WTC11 (cell line): ENCODE measurements around the gene CCR8.

Source experiments
- CREB1 ChIP-seq: sonication (generic); formaldehyde crosslinking; IDR thresholded peaks from 2 replicates; pipeline ENCODE4 v1.8.0; 2023; ENCODE audit warnings: mild to moderate bottlenecking, missing genetic modification reagents
- CREM ChIP-seq: sonication (generic); formaldehyde crosslinking; IDR thresholded peaks from 2 replicates; pipeline ENCODE4 v1.8.1; 2022; ENCODE audit warnings: mild to moderate bottlenecking, missing genetic modification reagents, moderate library complexity
- FOXK1 ChIP-seq: sonication (generic); formaldehyde crosslinking; IDR thresholded peaks from 2 replicates; pipeline ENCODE4 v1.8.0; 2022; ENCODE audit warnings: mild to moderate bottlenecking, moderate library complexity, missing genetic modification reagents
- IRF2 ChIP-seq: sonication (generic); formaldehyde crosslinking; IDR thresholded peaks from 2 replicates; pipeline ENCODE4 v1.8.0; 2022; ENCODE audit warnings: low read depth, missing genetic modification reagents, borderline replicate concordance
- JUN ChIP-seq: sonication (generic); formaldehyde crosslinking; IDR thresholded peaks from 2 replicates; pipeline ENCODE4 v1.8.0; 2023; ENCODE audit warnings: mild to moderate bottlenecking, missing genetic modification reagents
- KAT7 ChIP-seq: sonication (generic); formaldehyde crosslinking; IDR thresholded peaks from 2 replicates; pipeline ENCODE4 v1.8.1; 2023; ENCODE audit warnings: missing genetic modification reagents, mild to moderate bottlenecking, borderline replicate concordance
- ZNF121 ChIP-seq: sonication (generic); formaldehyde crosslinking; IDR thresholded peaks from 2 replicates; pipeline ENCODE4 v1.8.0; 2023; ENCODE audit warnings: missing genetic modification reagents
- TF ChIP-seq, protein P1 (sequence below): fragments of 200-600 bp; IDR thresholded peaks from 2 replicates; pipeline ENCODE4 v1.8.0; 2022; ENCODE audit warnings: antibody characterized with exemption
- TF ChIP-seq, protein P2 (sequence below): fragments of 250-450 bp; sonication (Bioruptor Pico); IDR thresholded peaks from 2 replicates; pipeline ENCODE4 v1.9.0; 2021; ENCODE audit warnings: mild to moderate bottlenecking
- TF ChIP-seq, protein P3 (sequence below): sonication (generic); formaldehyde crosslinking; IDR thresholded peaks from 2 replicates; pipeline ENCODE4 v1.8.0; 2022; ENCODE audit warnings: mild to moderate bottlenecking, missing genetic modification reagents
- TF ChIP-seq, protein P4 (sequence below): sonication (generic); formaldehyde crosslinking; IDR thresholded peaks from 2 replicates; pipeline ENCODE4 v1.8.0; 2022; ENCODE audit warnings: mild to moderate bottlenecking, missing genetic modification reagents
- TF ChIP-seq, protein P5 (sequence below): sonication (generic); formaldehyde crosslinking; IDR thresholded peaks from 2 replicates; pipeline ENCODE4 v1.8.1; 2022; ENCODE audit warnings: low read depth, mild to moderate bottlenecking, moderate library complexity, missing genetic modification reagents, borderline replicate concordance

DNA sequence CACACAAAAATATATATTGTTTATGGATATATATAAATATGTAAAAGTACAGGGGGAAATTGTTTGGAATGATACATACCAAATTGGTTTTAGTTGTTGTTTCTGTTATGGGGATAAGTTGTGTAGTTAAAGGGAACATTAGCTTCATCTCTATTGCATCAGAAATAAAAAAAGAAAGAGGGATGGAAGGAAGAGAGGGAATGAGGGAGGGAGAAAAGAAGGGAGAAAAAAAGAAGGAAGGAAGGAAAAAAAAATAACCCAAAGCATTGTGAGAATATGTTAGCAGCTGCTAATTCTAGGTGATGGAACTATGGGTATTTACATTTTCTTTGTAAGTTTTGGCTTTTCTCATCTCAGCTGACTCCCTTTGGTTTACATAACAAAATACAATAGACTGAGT is 1.3 kb downstream of the CCR8 start:
- TF ChIP-seq, protein P1, sequence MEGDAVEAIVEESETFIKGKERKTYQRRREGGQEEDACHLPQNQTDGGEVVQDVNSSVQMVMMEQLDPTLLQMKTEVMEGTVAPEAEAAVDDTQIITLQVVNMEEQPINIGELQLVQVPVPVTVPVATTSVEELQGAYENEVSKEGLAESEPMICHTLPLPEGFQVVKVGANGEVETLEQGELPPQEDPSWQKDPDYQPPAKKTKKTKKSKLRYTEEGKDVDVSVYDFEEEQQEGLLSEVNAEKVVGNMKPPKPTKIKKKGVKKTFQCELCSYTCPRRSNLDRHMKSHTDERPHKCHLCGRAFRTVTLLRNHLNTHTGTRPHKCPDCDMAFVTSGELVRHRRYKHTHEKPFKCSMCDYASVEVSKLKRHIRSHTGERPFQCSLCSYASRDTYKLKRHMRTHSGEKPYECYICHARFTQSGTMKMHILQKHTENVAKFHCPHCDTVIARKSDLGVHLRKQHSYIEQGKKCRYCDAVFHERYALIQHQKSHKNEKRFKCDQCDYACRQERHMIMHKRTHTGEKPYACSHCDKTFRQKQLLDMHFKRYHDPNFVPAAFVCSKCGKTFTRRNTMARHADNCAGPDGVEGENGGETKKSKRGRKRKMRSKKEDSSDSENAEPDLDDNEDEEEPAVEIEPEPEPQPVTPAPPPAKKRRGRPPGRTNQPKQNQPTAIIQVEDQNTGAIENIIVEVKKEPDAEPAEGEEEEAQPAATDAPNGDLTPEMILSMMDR = no peak
- TF ChIP-seq, protein P2, sequence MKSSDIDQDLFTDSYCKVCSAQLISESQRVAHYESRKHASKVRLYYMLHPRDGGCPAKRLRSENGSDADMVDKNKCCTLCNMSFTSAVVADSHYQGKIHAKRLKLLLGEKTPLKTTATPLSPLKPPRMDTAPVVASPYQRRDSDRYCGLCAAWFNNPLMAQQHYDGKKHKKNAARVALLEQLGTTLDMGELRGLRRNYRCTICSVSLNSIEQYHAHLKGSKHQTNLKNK (CRISPR knock-in tag) = no peak
- TF ChIP-seq, protein P3, sequence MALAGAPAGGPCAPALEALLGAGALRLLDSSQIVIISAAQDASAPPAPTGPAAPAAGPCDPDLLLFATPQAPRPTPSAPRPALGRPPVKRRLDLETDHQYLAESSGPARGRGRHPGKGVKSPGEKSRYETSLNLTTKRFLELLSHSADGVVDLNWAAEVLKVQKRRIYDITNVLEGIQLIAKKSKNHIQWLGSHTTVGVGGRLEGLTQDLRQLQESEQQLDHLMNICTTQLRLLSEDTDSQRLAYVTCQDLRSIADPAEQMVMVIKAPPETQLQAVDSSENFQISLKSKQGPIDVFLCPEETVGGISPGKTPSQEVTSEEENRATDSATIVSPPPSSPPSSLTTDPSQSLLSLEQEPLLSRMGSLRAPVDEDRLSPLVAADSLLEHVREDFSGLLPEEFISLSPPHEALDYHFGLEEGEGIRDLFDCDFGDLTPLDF (CRISPR knock-in tag) = no peak
- no peak for TF ChIP-seq KAT7
- TF ChIP-seq, protein P4, sequence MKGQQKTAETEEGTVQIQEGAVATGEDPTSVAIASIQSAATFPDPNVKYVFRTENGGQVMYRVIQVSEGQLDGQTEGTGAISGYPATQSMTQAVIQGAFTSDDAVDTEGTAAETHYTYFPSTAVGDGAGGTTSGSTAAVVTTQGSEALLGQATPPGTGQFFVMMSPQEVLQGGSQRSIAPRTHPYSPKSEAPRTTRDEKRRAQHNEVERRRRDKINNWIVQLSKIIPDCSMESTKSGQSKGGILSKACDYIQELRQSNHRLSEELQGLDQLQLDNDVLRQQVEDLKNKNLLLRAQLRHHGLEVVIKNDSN (CRISPR knock-in tag) = no peak
- TF ChIP-seq, protein P5, sequence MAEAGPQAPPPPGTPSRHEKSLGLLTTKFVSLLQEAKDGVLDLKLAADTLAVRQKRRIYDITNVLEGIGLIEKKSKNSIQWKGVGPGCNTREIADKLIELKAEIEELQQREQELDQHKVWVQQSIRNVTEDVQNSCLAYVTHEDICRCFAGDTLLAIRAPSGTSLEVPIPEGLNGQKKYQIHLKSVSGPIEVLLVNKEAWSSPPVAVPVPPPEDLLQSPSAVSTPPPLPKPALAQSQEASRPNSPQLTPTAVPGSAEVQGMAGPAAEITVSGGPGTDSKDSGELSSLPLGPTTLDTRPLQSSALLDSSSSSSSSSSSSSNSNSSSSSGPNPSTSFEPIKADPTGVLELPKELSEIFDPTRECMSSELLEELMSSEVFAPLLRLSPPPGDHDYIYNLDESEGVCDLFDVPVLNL (CRISPR knock-in tag) = no peak
- no peak for TF ChIP-seq JUN (CRISPR knock-in tag)
- TF ChIP-seq ZNF121 (CRISPR knock-in tag) = no peak
- no peak for TF ChIP-seq CREM (CRISPR knock-in tag)
- TF ChIP-seq FOXK1 (CRISPR knock-in tag) = no peak
- TF ChIP-seq IRF2 (CRISPR knock-in tag) = no peak
- TF ChIP-seq CREB1 (CRISPR knock-in tag) = no peak
